SK-N-SH treated with all-trans-retinoic acid at 6 μM for 48 hours (cell line): ENCODE data around the gene HTR4.

Source experiments
- ATAC-seq: fragments of 200-7000 bp; cut with Tn5 transposase; 3 replicates; pipeline ENCODE4 v1.9.1; 2020; ENCODE audit warnings: mild to moderate bottlenecking, moderate library complexity
- ARNTL ChIP-seq: fragments of 450-650 bp; formaldehyde crosslinking; IDR thresholded peaks from 2 replicates; pipeline ENCODE4 v1.5.0; 2020; ENCODE audit warnings: low read depth, mild to moderate bottlenecking, moderate library complexity, borderline replicate concordance
- BACH2 ChIP-seq: fragments of 250-450 bp; sonication (Bioruptor Pico); IDR thresholded peaks from 2 replicates; pipeline ENCODE4 v1.9.0; 2021; ENCODE audit warnings: mild to moderate bottlenecking, borderline replicate concordance
- CREB5 ChIP-seq: fragments of 250-450 bp; sonication (Bioruptor Pico); IDR thresholded peaks from 2 replicates; pipeline ENCODE4 v1.5.1; 2020; ENCODE audit warnings: low read depth, mild to moderate bottlenecking, moderate library complexity
- CSRNP3 ChIP-seq: fragments of 250-450 bp; sonication (Bioruptor Pico); IDR thresholded peaks from 2 replicates; pipeline ENCODE4 v1.5.1; 2021; ENCODE audit warnings: mild to moderate bottlenecking, moderate library complexity
- ESRRG ChIP-seq: fragments of 250-450 bp; sonication (Bioruptor Pico); IDR thresholded peaks from 2 replicates; pipeline ENCODE4 v1.6.1; 2021; ENCODE audit warnings: mild to moderate bottlenecking
- GLIS3 ChIP-seq: fragments of 250-450 bp; sonication (Bioruptor Pico); IDR thresholded peaks from 2 replicates; pipeline ENCODE4 v1.5.0; 2020; ENCODE audit warnings: mild to moderate bottlenecking, moderate library complexity
- ISL1 ChIP-seq: fragments of 250-450 bp; sonication (Bioruptor Pico); IDR thresholded peaks from 2 replicates; pipeline ENCODE4 v2.1.2; 2022; ENCODE audit warnings: mild to moderate bottlenecking, moderate library complexity
- OSR1 ChIP-seq: fragments of 250-450 bp; sonication (Bioruptor Pico); IDR thresholded peaks from 2 replicates; pipeline ENCODE4 v1.8.0; 2022; ENCODE audit warnings: moderate library complexity, mild to moderate bottlenecking, inconsistent platforms
- PATZ1 ChIP-seq: fragments of 250-450 bp; sonication (Bioruptor Pico); IDR thresholded peaks from 2 replicates; pipeline ENCODE4 v1.8.0; 2020; ENCODE audit warnings: mild to moderate bottlenecking, moderate library complexity, borderline replicate concordance
- PPARA ChIP-seq: fragments of 250-450 bp; sonication (Bioruptor Pico); IDR thresholded peaks from 2 replicates; pipeline ENCODE4 v1.5.0; 2020; ENCODE audit warnings: mild to moderate bottlenecking, borderline replicate concordance
- RARB ChIP-seq: fragments of 250-450 bp; sonication (Bioruptor Pico); IDR thresholded peaks from 2 replicates; pipeline ENCODE4 v1.8.0; 2021; ENCODE audit warnings: mild to moderate bottlenecking, moderate library complexity
- SNAI2 ChIP-seq: fragments of 250-450 bp; sonication (Bioruptor Pico); IDR thresholded peaks from 2 replicates; pipeline ENCODE4 v1.5.0; 2020; ENCODE audit warnings: mild to moderate bottlenecking, moderate library complexity
- TOX ChIP-seq: fragments of 250-450 bp; sonication (Bioruptor Pico); IDR thresholded peaks from 2 replicates; pipeline ENCODE4 v1.8.0; 2021; ENCODE audit warnings: mild to moderate bottlenecking, moderate library complexity, borderline replicate concordance
- ZC3H10 ChIP-seq: fragments of 250-450 bp; sonication (Bioruptor Pico); IDR thresholded peaks from 2 replicates; pipeline ENCODE4 v1.5.1; 2021; ENCODE audit warnings: mild to moderate bottlenecking, moderate library complexity
- ZFP3 ChIP-seq: fragments of 250-450 bp; sonication (Bioruptor Pico); IDR thresholded peaks from 2 replicates; pipeline ENCODE4 v1.5.0; 2020; ENCODE audit warnings: mild to moderate bottlenecking, moderate library complexity
- ZFP30 ChIP-seq: fragments of 450-650 bp; formaldehyde crosslinking; IDR thresholded peaks from 2 replicates; pipeline ENCODE4 v1.5.0; 2022; ENCODE audit warnings: mild to moderate bottlenecking, moderate library complexity
- ZNF565 ChIP-seq: fragments of 450-650 bp; formaldehyde crosslinking; conservative IDR thresholded peaks from 2 replicates; pipeline ENCODE4 v1.5.0; 2020; ENCODE audit warnings: low read depth, mild to moderate bottlenecking, moderate library complexity
- ZNF70 ChIP-seq: fragments of 450-650 bp; formaldehyde crosslinking; IDR thresholded peaks from 2 replicates; pipeline ENCODE4 v1.5.0; 2020; ENCODE audit warnings: mild to moderate bottlenecking, moderate library complexity
- ZNF8 ChIP-seq: fragments of 450-650 bp; formaldehyde crosslinking; IDR thresholded peaks from 2 replicates; pipeline ENCODE4 v1.5.0; 2020; ENCODE audit warnings: mild to moderate bottlenecking, moderate library complexity
- TF ChIP-seq, protein P1 (sequence below): fragments of 250-450 bp; sonication (Bioruptor Pico); IDR thresholded peaks from 2 replicates; pipeline ENCODE4 v1.8.0; 2021; ENCODE audit warnings: low read depth, mild to moderate bottlenecking, moderate library complexity, borderline replicate concordance

HTR4 gene

DNA sequence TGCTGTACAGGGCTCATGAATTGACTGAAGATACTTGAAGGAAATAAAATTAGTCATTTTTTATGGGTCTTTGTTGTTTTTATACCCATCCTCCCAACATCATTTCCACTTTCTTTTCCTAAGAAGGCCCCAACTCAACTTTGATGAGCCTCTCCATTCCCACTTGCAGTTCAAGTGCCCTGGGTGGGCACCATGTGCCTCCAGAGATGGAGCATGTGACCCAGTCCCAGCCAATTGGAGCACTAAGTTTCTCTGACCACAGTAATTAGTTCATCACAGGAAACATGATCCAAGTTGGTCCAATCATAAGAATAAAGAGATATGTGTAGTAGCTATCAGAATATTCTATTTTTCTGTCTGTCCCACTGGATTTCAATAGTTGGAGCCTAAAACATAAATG, 46.9 kb downstream of the HTR4 start:
- no peak for ATAC-seq
- TF ChIP-seq TOX (CRISPR knock-in tag) (no peak), ARNTL (no peak), CSRNP3 (CRISPR knock-in tag) (no peak), ZNF8 (CRISPR knock-in tag) (no peak), GLIS3 (no peak), ZNF565 (CRISPR knock-in tag) (no peak), PPARA (no peak), ESRRG (no peak), ISL1 (CRISPR knock-in tag) (no peak), CREB5 (CRISPR knock-in tag) (no peak), SNAI2 (CRISPR knock-in tag) (no peak), PATZ1 (CRISPR knock-in tag) (no peak), RARB (no peak), ZFP30 (CRISPR knock-in tag) (no peak)
- TF ChIP-seq, protein P1, sequence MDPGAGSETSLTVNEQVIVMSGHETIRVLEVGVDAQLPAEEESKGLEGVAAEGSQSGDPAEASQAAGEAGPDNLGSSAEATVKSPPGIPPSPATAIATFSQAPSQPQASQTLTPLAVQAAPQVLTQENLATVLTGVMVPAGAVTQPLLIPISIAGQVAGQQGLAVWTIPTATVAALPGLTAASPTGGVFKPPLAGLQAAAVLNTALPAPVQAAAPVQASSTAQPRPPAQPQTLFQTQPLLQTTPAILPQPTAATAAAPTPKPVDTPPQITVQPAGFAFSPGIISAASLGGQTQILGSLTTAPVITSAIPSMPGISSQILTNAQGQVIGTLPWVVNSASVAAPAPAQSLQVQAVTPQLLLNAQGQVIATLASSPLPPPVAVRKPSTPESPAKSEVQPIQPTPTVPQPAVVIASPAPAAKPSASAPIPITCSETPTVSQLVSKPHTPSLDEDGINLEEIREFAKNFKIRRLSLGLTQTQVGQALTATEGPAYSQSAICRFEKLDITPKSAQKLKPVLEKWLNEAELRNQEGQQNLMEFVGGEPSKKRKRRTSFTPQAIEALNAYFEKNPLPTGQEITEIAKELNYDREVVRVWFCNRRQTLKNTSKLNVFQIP, result no peak

- TF ChIP-seq CREB5 (CRISPR knock-in tag), result no peak
- no peak for TF ChIP-seq PPARA
- no peak for TF ChIP-seq OSR1
- TF ChIP-seq ISL1 (CRISPR knock-in tag), result no peak
- no peak for TF ChIP-seq RARB
- TF ChIP-seq TOX (CRISPR knock-in tag), result no peak
- no peak for TF ChIP-seq GLIS3
- TF ChIP-seq ESRRG, result no peak
- TF ChIP-seq ZFP3 (CRISPR knock-in tag), result no peak
- TF ChIP-seq BACH2 (CRISPR knock-in tag), result no peak
- TF ChIP-seq ZNF8 (CRISPR knock-in tag), result no peak
- no peak for TF ChIP-seq ZC3H10 (CRISPR knock-in tag)
- TF ChIP-seq CSRNP3 (CRISPR knock-in tag), result no peak
- no peak for TF ChIP-seq ZNF565 (CRISPR knock-in tag)
- no peak for TF ChIP-seq ZNF70 (CRISPR knock-in tag)
- no peak for TF ChIP-seq SNAI2 (CRISPR knock-in tag)
- TF ChIP-seq, all 23 proteins: peak for 0
- ATAC-seq, result no peak
Observed at GRCh38 chr5:148606296-148606695, 48.0 kb downstream of the HTR4 start.

- no peak for ATAC-seq
- TF ChIP-seq ARNTL (no peak), ZFP30 (CRISPR knock-in tag) (no peak), ZC3H10 (CRISPR knock-in tag) (no peak), ZNF565 (CRISPR knock-in tag) (no peak), GLIS3 (no peak), ISL1 (CRISPR knock-in tag) (no peak), ZNF8 (CRISPR knock-in tag) (no peak)
Observed at GRCh38 chr5:148599187-148599586, 55.1 kb downstream of the HTR4 start.
